ENCODE results near the gene ACSF3. TPM values are rescaled to one million over a fixed set of nuclear protein-coding genes. Genes with fewer than 3 reads are reported as not detected.

The ACSF3 gene
- total RNA-seq, 1 donor from 2014 or later: 25.8 TPM

DNA sequence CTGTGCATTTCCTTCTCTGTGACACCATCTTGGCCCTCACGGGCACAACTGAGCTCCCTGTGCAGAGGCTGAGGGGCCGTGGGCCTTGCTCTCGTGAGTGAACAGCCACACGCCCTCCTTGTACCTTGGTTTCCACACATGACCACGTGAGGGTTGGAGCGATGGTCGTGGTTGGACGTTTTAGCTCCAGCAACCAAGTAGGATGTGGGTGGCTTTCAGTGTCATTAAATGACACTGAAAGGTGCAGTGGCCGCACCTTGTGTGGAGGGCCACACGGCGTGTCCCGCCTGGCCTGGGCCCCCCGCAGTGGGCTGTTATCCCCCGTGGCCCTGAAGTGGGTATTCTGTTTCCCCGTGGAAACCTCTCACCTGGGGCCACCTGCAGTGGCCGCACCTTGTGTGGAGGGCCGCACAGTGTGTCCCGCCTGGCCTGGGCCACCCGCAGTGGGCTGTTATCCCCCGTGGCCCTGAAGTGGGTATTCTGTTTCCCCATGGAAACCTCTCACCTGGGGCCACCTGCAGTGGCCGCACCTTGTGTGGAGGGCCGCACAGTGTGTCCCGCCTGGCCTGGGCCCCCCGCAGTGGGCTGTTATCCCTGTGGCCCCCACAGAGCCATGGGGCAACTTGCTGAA, 28.2 kb downstream of the ACSF3 start:
- no peak for FAIRE-seq
- TF ChIP-seq CTCF (IDR thresholded peaks at IDR 0.05; ENCODE audit: insufficient read depth, low read length, severe bottlenecking): no peak
- H3K36me3 ChIP-seq (ENCODE audit: control insufficient read depth, insufficient read depth, low read length): peaks cover 9% of the 10 kb centered on the region

GRCh38 chr16:89122322-89122851, 28.7 kb downstream of the ACSF3 start:
- FAIRE-seq (no peak), DNase-seq (ENCODE audit: low read depth) (peak; percentile 47)
- peaks cover 7% of the 10 kb centered on the region for H3K36me3 ChIP-seq (ENCODE audit: control insufficient read depth, insufficient read depth, low read length)
- H3K4me3 ChIP-seq (ENCODE audit: low read depth, low read length): no peak overlapping the region
- TF ChIP-seq CTCF (IDR thresholded peaks at IDR 0.05; ENCODE audit: insufficient read depth, low read length, severe bottlenecking): no peak
- no peaks in the 10 kb centered on the region for H3K27me3 ChIP-seq (ENCODE audit: control insufficient read depth, insufficient read depth, low read length)

More for the DNA sequence above, 28.2 kb downstream of the ACSF3 start:
- H3K4me3 ChIP-seq (ENCODE audit: low read depth, low read length): no peak overlapping the region
- DNase-seq (ENCODE audit: low read depth): no peak
- no peaks in the 10 kb centered on the region for H3K27me3 ChIP-seq (ENCODE audit: control insufficient read depth, insufficient read depth, low read length)

- Histone ChIP-seq H3K27me3 (ENCODE audit: control insufficient read depth, insufficient read depth, low read length) (no peaks in the 10 kb centered on the region), H3K4me3 (ENCODE audit: low read depth, low read length) (no peak overlapping the region), H3K36me3 (ENCODE audit: control insufficient read depth, insufficient read depth, low read length) (peaks cover 7% of the 10 kb centered on the region)
- no peak for TF ChIP-seq CTCF (IDR thresholded peaks at IDR 0.05; ENCODE audit: insufficient read depth, low read length, severe bottlenecking)
- DNase-seq (ENCODE audit: low read depth) (peak; percentile 23), FAIRE-seq (no peak)
These were observed 29.6 kb downstream of the ACSF3 start for GRCh38 chr16:89123001-89123830.

DNA sequence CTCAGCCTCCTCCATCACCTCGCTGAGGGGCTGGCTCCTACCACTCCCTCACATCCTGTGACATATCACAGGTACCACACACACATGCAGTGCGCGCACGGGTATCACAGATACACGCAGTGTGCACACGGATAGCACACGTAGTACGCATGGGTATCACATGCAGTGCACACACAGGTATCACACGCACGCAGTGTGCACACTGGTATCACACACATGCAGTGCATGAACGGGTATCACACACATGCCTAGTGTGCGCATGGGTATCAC, 30.1 kb downstream of the ACSF3 start:
- TF ChIP-seq CTCF (IDR thresholded peaks at IDR 0.05; ENCODE audit: insufficient read depth, low read length, severe bottlenecking): no peak
- DNase-seq (ENCODE audit: low read depth) (no peak), FAIRE-seq (no peak)
- no peaks in the 10 kb centered on the region for H3K27me3 ChIP-seq (ENCODE audit: control insufficient read depth, insufficient read depth, low read length)
- H3K36me3 ChIP-seq (ENCODE audit: control insufficient read depth, insufficient read depth, low read length): peaks cover 7% of the 10 kb centered on the region
- no peak overlapping the region for H3K4me3 ChIP-seq (ENCODE audit: low read depth, low read length)

DNA sequence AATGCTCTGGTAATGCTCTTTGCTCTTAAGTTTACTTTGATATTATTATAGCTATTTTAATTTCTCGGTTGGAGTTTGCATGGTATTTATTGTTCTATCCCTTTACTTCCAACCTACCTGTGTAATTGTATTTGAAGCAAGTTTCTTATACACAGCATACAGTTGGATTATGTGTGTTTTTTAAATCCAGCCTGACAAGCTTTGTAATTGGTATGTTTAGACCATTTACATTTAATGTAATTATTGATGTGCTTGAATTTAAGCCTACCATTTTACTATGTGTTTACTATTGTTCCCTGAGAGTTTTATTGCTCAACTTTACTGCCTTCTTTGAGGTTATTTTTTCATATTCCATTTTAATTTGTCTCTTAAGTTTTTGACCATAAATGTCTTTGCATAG, 35.7 kb downstream of the ACSF3 start:
- no peak overlapping the region for H3K4me3 ChIP-seq (ENCODE audit: low read depth, low read length)

More for the DNA sequence above, 35.7 kb downstream of the ACSF3 start:
- H3K27me3 ChIP-seq (ENCODE audit: control insufficient read depth, insufficient read depth, low read length): no peaks in the 10 kb centered on the region
- TF ChIP-seq CTCF (IDR thresholded peaks at IDR 0.05; ENCODE audit: insufficient read depth, low read length, severe bottlenecking): no peak
- peaks cover 4% of the 10 kb centered on the region for H3K36me3 ChIP-seq (ENCODE audit: control insufficient read depth, insufficient read depth, low read length)
- DNase-seq (ENCODE audit: low read depth) (no peak), FAIRE-seq (no peak)
